Trophoblast cell (in vitro differentiated cells and primary cell): ENCODE data around the gene DENND1A.

ENCODE experiments used
- DNase-seq, 2 donors: peaks; one replicate each; pipeline ENCODE4 v3.0.0-alpha.2; 2016
- H2AFZ ChIP-seq: 2 replicates; pipeline ENCODE4 v1.6.1; 2013; ENCODE audit warnings: low read length, moderate library complexity, mild to moderate bottlenecking; ENCODE audit not compliant: insufficient read depth, poor library complexity
- H2AK5ac ChIP-seq: 2 replicates; pipeline ENCODE4 v1.6.1; 2013; ENCODE audit warnings: mild to moderate bottlenecking, low read length
- H2BK120ac ChIP-seq: 2 replicates; pipeline ENCODE4 v1.6.1; 2013; ENCODE audit warnings: low read length, mild to moderate bottlenecking, moderate library complexity; ENCODE audit not compliant: insufficient read depth, poor library complexity
- H2BK12ac ChIP-seq: 2 replicates; pipeline ENCODE4 v1.6.1; 2013; ENCODE audit warnings: mild to moderate bottlenecking, low read length, moderate library complexity
- H2BK5ac ChIP-seq: 2 replicates; pipeline ENCODE4 v1.6.1; 2013; ENCODE audit warnings: low read length, low read depth, moderate library complexity, mild to moderate bottlenecking; ENCODE audit not compliant: poor library complexity
- H3K14ac ChIP-seq: 2 replicates; pipeline ENCODE4 v1.6.1; 2013; ENCODE audit warnings: mild to moderate bottlenecking, low read length
- H3K18ac ChIP-seq: 2 replicates; pipeline ENCODE4 v1.6.1; 2013; ENCODE audit warnings: mild to moderate bottlenecking, low read length
- H3K23ac ChIP-seq: 2 replicates; pipeline ENCODE4 v1.6.1; 2013; ENCODE audit warnings: low read length
- H3K27ac ChIP-seq: 2 replicates; pipeline ENCODE4 v1.5.1; 2013; ENCODE audit warnings: low read depth, mild to moderate bottlenecking, inconsistent platforms, low read length, moderate library complexity
- H3K27me3 ChIP-seq: 2 replicates; pipeline ENCODE4 v1.6.1; 2013; ENCODE audit warnings: inconsistent platforms, mild to moderate bottlenecking, low read length, moderate library complexity; ENCODE audit not compliant: insufficient read depth
- H3K36me3 ChIP-seq, 2 experiments: 1 replicate in 1 of 2; 2 replicates in 1 of 2; pipeline ENCODE4 v1.6.1; 2013; ENCODE audit warnings: low read length in 2 of 2, mild to moderate bottlenecking in 2 of 2, moderate library complexity in 1 of 2; ENCODE audit not compliant: insufficient read depth in 2 of 2, control insufficient read depth in 1 of 2
- H3K4ac ChIP-seq: 2 replicates; pipeline ENCODE4 v1.6.1; 2013; ENCODE audit warnings: low read depth, mild to moderate bottlenecking, low read length, moderate library complexity
- H3K4me1 ChIP-seq, 2 experiments: 1 replicate in 1 of 2; 2 replicates in 1 of 2; pipeline ENCODE4 v1.6.1; 2013; ENCODE audit warnings: low read length in 2 of 2, mild to moderate bottlenecking in 2 of 2, moderate library complexity in 1 of 2; ENCODE audit not compliant: insufficient read depth in 2 of 2, control insufficient read depth in 1 of 2
- H3K4me2 ChIP-seq: 2 replicates; pipeline ENCODE4 v1.6.1; 2013; ENCODE audit warnings: inconsistent platforms, mild to moderate bottlenecking, low read length, moderate library complexity
- H3K4me3 ChIP-seq: 2 replicates; pipeline ENCODE4 v1.5.1; 2013; ENCODE audit warnings: mild to moderate bottlenecking, low read depth, low read length, inconsistent platforms
- H3K79me1 ChIP-seq: one replicate; pipeline ENCODE4 v1.6.1; 2013; ENCODE audit warnings: low read length
- H3K79me2 ChIP-seq: 2 replicates; pipeline ENCODE4 v1.6.1; 2013; ENCODE audit warnings: low read length, mild to moderate bottlenecking; ENCODE audit not compliant: control insufficient read depth, insufficient read depth, poor library complexity
- H3K9ac ChIP-seq: 2 replicates; pipeline ENCODE4 v1.6.1; 2013; ENCODE audit warnings: mild to moderate bottlenecking, low read length
- H3K9me3 ChIP-seq: 2 replicates; pipeline ENCODE4 v1.6.1; 2013; ENCODE audit warnings: low read depth, mild to moderate bottlenecking, control low read depth, inconsistent platforms, low read length; ENCODE audit not compliant: insufficient read depth
- H4K12ac ChIP-seq: 2 replicates; pipeline ENCODE4 v1.6.1; 2013; ENCODE audit warnings: low read depth, mild to moderate bottlenecking, low read length, moderate library complexity
- H4K8ac ChIP-seq: 2 replicates; pipeline ENCODE4 v1.6.1; 2013; ENCODE audit warnings: low read depth, mild to moderate bottlenecking, low read length, moderate library complexity
- H4K91ac ChIP-seq: one replicate; pipeline ENCODE4 v1.6.1; 2013; ENCODE audit warnings: low read depth, mild to moderate bottlenecking, low read length, moderate library complexity
- WGBS: extraction: QIAGEN DNeasy Blood & Tissue Kit; methylation state at CpG from one replicate; pipeline ENCODE4 v1.1.7; 2013; ENCODE audit warnings: missing lambda C conversion rate; ENCODE audit not compliant: insufficient read length, insufficient coverage; ENCODE audit errors: extremely low coverage; 5-methylcytosine and 5-hydroxymethylcytosine counted together

DENND1A gene

DNA sequence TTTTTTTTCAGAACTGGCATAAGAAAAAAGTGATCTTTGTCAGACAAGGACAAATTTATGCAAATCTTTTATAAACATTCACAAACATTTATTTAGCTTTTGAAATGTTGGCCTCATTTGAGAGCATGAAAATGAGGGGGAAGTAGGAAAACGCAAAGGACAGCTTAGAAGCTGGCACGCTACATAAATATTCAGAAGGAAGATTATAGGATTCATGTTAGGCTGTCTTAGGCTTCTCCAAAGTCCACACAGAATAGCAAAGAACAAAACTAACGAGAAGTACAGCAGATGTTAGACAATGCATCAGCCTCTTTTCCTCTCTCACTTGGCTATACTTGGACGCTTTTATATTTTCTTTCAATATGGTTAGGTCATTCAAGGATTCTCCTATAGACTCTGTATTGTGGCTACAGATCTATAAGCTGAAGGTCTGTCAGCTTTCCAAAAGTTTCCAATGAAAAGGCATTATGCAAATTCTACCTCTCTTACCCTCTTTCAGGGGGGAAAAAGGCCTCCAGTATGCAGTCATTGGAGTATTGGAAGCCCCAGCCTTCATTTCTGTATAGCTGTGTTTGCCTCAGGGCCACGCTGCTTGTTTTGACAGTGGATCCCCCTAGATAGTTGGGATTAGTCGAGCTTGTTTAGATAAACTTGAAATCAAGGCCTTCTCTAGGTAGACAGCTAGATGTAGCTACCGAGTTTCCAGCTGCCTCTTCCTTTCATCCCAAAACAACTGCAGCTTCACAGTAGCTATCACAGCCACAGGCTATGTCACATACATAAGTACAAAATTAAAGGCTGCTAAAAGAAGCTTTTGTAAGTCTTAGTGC is 153.0 kb downstream of the DENND1A start:
- no peak overlapping the region for H3K27ac ChIP-seq
- no peak overlapping the region for H2AK5ac ChIP-seq
- no peak overlapping the region for H3K9ac ChIP-seq
- H4K8ac ChIP-seq = no peak overlapping the region
- H3K4me1 ChIP-seq = no peaks in the 10 kb centered on the region
- no peak for DNase-seq
- no peak overlapping the region for H2BK120ac ChIP-seq
- H2BK5ac ChIP-seq = no peak overlapping the region
- H3K4ac ChIP-seq = no peak overlapping the region
- no peak overlapping the region for H3K23ac ChIP-seq
- H3K14ac ChIP-seq = no peak overlapping the region
- H3K4me3 ChIP-seq = no peak overlapping the region
- WGBS = no CpG with 5 or more reads among the region's 7 CpGs
- no peak overlapping the region for H2AFZ ChIP-seq
- H2BK12ac ChIP-seq = no peak overlapping the region
- no peaks in the 10 kb centered on the region for H3K27me3 ChIP-seq
- no peaks in the 10 kb centered on the region for H3K9me3 ChIP-seq
- H3K4me2 ChIP-seq = no peak overlapping the region
- no peak overlapping the region for H4K91ac ChIP-seq
- no peak overlapping the region for H4K12ac ChIP-seq
- H3K79me1 ChIP-seq = no peaks in the 10 kb centered on the region
- no peaks in the 10 kb centered on the region for H3K36me3 ChIP-seq
- no peak overlapping the region for H3K18ac ChIP-seq
- no peaks in the 10 kb centered on the region for H3K79me2 ChIP-seq

DNA sequence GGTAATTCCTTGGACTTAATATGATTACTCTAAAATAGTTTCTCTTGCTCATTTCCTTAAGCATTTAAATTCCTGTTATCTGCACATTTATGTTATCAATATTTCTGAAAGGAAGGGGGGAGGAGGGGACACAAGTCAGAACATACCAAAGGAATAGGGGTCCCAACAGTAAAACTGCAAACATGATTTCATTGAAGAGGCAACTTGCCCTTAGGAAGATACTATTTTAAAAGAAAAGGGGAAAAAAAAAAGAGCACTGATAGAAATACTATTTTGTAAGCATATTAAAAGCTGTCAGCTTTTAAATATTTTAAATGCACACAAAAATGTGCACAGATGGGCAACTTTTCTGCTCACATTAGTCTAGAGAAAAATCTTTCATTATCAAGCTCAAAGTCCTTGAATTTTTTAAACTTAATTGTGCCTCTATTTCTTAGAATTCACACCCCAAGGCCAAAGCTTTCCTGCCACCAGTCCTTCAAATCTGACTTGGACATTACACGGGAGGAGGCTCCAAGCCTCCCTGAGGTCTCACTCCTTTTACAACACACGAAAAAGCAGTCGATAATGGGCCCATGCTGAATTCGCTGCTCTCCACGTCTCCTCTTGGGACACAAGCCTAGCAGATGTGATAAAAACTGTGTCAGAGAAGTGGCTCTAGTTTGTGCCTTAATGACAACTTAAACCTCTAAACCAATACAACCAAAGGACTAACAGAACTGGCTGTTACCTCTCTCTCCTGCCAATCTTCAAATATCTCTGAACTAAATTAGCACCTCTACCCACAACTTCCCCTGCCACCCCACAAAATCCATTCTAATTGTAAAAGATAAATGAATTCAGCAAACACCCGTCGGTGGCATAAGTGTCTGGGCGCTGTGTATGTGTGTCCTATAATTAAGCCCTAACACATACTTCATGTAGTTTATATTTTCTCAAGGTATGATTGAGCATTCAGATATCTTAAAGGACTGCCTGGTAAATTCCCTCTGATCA is 154.3 kb downstream of the DENND1A start:
- Histone ChIP-seq H3K79me2 (no peaks in the 10 kb centered on the region), H3K18ac (no peak overlapping the region), H3K27ac (no peak overlapping the region), H3K4me1 (no peaks in the 10 kb centered on the region), H2BK5ac (no peak overlapping the region), H4K91ac (no peak overlapping the region), H3K9ac (no peak overlapping the region), H3K14ac (no peak overlapping the region), H2AFZ (no peak overlapping the region), H2BK120ac (no peak overlapping the region), H4K8ac (no peak overlapping the region), H3K4ac (no peak overlapping the region), H3K36me3 (no peaks in the 10 kb centered on the region), H3K27me3 (no peaks in the 10 kb centered on the region), H3K4me2 (no peak overlapping the region), H3K9me3 (no peaks in the 10 kb centered on the region), H3K4me3 (no peak overlapping the region), H3K23ac (no peak overlapping the region), H2BK12ac (no peak overlapping the region), H3K79me1 (no peaks in the 10 kb centered on the region), H4K12ac (no peak overlapping the region), H2AK5ac (no peak overlapping the region)
- WGBS = no CpG with 5 or more reads among the region's 8 CpGs
- DNase-seq = no peak

DNA sequence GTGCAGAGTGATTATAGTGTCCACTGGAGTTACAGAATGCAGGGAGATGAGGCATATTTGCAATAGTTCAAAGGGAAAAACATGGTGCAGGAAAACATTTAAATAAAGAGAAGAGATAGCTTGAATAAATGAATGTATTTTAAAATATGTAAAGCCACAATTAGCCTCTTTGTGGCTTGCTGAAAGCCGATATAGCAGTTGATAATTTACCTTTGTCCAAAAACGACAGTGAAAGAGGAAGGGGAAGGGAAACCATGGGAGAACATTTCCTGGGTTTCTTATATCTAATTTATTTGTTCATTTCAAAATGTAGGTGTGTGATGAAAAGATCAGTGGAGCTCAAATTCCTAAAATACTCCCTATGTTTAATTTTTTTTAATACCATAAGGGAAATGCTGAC is 156.1 kb downstream of the DENND1A start:
- WGBS = no CpG with 5 or more reads among the region's 2 CpGs

DNA sequence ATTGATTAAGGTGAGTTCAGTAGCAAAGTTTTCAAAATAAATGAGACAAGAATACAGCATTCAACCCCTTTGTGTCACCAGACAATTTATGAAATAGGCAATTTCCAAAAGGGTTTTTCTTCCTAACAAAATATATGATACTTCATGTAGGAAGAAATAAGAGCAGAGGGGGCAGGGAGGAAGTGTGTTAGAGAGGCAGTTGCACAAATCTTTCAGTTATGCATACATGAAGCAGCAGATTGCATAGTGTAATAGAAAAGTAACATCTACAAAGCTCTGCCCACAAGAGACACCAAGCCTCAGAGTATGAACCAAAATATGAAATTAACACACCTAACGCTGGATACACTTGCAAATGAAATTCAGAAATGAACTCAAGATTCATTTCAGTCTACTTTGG is 157.0 kb downstream of the DENND1A start:
- Histone ChIP-seq H3K27me3 (no peaks in the 10 kb centered on the region), H3K23ac (no peak overlapping the region), H3K4me3 (no peak overlapping the region), H3K4me1 (no peaks in the 10 kb centered on the region), H3K9ac (no peak overlapping the region), H3K27ac (no peak overlapping the region), H4K12ac (no peak overlapping the region), H2AK5ac (no peak overlapping the region), H3K18ac (no peak overlapping the region), H3K36me3 (no peaks in the 10 kb centered on the region), H3K9me3 (no peaks in the 10 kb centered on the region), H3K79me2 (no peaks in the 10 kb centered on the region), H2BK12ac (no peak overlapping the region), H3K4ac (no peak overlapping the region), H4K91ac (no peak overlapping the region), H3K79me1 (no peaks in the 10 kb centered on the region), H2BK120ac (no peak overlapping the region), H3K14ac (no peak overlapping the region), H3K4me2 (no peak overlapping the region), H4K8ac (no peak overlapping the region), H2AFZ (no peak overlapping the region), H2BK5ac (no peak overlapping the region)
- WGBS = no CpG with 5 or more reads among the region's 1 CpG
- no peak for DNase-seq

More for the DNA sequence above, 156.1 kb downstream of the DENND1A start:
- Histone ChIP-seq H3K79me1 (no peaks in the 10 kb centered on the region), H3K9ac (no peak overlapping the region), H2BK5ac (no peak overlapping the region), H3K79me2 (no peaks in the 10 kb centered on the region), H3K14ac (no peak overlapping the region), H2BK12ac (no peak overlapping the region), H3K23ac (no peak overlapping the region), H3K4ac (no peak overlapping the region), H4K8ac (no peak overlapping the region), H4K91ac (no peak overlapping the region), H4K12ac (no peak overlapping the region), H3K27ac (no peak overlapping the region), H3K4me3 (no peak overlapping the region), H3K27me3 (no peaks in the 10 kb centered on the region), H3K4me2 (no peak overlapping the region), H3K36me3 (no peaks in the 10 kb centered on the region), H2AFZ (no peak overlapping the region), H3K18ac (no peak overlapping the region), H3K4me1 (no peaks in the 10 kb centered on the region), H2AK5ac (no peak overlapping the region), H2BK120ac (no peak overlapping the region), H3K9me3 (no peaks in the 10 kb centered on the region)
- DNase-seq = no peak
